ENCODE measurements around the gene LENG1. TPM values are rescaled to one million over a fixed set of nuclear protein-coding genes. Genes with fewer than 3 reads are reported as not detected.
A peak's percentile ranks its signal among the peaks of the same experiment; 100 is the strongest.

Gene LENG1
- total and polyA plus RNA-seq, 9 of the 15 experiments (the other 6 are each of a cell fraction or from before 2014, with no cell fraction given): 0.30 to 10.5 (median 4.7) TPM

GRCh38 chr19:54188215-54188871, 28.8 kb upstream of the LENG1 start (continued):
- TF ChIP-seq ZNF449 (CRISPR knock-in tag; IDR thresholded peaks at IDR 0.05) (no peak), POLR2B (IDR thresholded peaks at IDR 0.05; ENCODE audit: low read depth, partially characterized antibody) (no peak), CBX3 (IDR thresholded peaks at IDR 0.05; ENCODE audit: borderline replicate concordance in 1 of 2, low read length in 2 of 2) (no peak), MCM7 (IDR thresholded peaks at IDR 0.05) (no peak), MTA1 (IDR thresholded peaks at IDR 0.05; ENCODE audit: borderline replicate concordance) (peak; percentile 78), LARP7 (IDR thresholded peaks at IDR 0.05) (no peak), PTRF (tag; IDR thresholded peaks at IDR 0.05) (no peak), ETV5 (CRISPR knock-in tag; IDR thresholded peaks at IDR 0.05; ENCODE audit: low read depth) (no peak), TSC22D4 (tag; IDR thresholded peaks at IDR 0.05) (no peak), BCOR (IDR thresholded peaks at IDR 0.05) (no peak), OTX1 (CRISPR knock-in tag; IDR thresholded peaks at IDR 0.05) (no peak; the same call in 1 of the 2 replicates), TSHZ1 (CRISPR knock-in tag; IDR thresholded peaks at IDR 0.05) (no peak), SPI1 (IDR thresholded peaks at IDR 0.05; ENCODE audit: borderline replicate concordance, low read depth, low read length) (peak; percentile 94), CBX8 (IDR thresholded peaks at IDR 0.05; ENCODE audit: borderline replicate concordance, extremely low read depth, low read depth, low read length, poor library complexity, severe bottlenecking) (no peak), ZNF197 (CRISPR knock-in tag; IDR thresholded peaks at IDR 0.05; ENCODE audit: low read depth) (no peak), COPS2 (conservative IDR thresholded peaks at IDR 0.05) (no peak), ZBTB5 (IDR thresholded peaks at IDR 0.05) (no peak), JUNB (CRISPR knock-in tag; conservative IDR thresholded peaks at IDR 0.05) (peak; percentile 53; the same call in 1 of the 2 replicates), ZNF311 (CRISPR knock-in tag; IDR thresholded peaks at IDR 0.05) (no peak), TBL1XR1 (IDR thresholded peaks at IDR 0.05; ENCODE audit: low read length in 2 of 2) (peak in 1 of 2 experiments; percentile 67; a peak in 1 of 4 replicates), EZH2 (IDR thresholded peaks at IDR 0.05; ENCODE audit: borderline replicate concordance, low read depth, low read length) (no peak), MAFG (tag; conservative IDR thresholded peaks at IDR 0.05) (no peak)

Measured in K562 (cell line).